ENCODE results near the gene EXOC4.

DNA sequence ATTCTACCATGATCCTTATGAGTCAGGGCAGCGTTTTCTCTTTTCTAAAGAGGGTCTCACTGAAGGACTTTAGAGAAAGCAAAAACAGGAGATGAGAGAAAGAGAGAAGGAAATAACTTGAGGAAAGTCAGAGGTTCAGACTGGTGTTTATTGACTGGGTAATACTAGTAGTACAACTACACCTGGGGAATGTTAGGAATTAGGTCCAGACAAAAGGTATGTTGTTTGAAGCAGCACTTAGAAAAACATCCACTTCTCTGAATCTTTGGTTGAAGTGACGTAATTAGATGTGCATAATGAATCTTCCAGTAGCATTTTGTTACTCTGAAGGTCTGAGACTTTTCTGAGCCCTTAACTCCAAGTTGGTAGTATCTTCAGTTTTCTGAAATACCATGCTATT lies 494.0 kb downstream of the EXOC4 start:
- TF ChIP-seq, protein P1, sequence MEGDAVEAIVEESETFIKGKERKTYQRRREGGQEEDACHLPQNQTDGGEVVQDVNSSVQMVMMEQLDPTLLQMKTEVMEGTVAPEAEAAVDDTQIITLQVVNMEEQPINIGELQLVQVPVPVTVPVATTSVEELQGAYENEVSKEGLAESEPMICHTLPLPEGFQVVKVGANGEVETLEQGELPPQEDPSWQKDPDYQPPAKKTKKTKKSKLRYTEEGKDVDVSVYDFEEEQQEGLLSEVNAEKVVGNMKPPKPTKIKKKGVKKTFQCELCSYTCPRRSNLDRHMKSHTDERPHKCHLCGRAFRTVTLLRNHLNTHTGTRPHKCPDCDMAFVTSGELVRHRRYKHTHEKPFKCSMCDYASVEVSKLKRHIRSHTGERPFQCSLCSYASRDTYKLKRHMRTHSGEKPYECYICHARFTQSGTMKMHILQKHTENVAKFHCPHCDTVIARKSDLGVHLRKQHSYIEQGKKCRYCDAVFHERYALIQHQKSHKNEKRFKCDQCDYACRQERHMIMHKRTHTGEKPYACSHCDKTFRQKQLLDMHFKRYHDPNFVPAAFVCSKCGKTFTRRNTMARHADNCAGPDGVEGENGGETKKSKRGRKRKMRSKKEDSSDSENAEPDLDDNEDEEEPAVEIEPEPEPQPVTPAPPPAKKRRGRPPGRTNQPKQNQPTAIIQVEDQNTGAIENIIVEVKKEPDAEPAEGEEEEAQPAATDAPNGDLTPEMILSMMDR (IDR thresholded peaks at IDR 0.05; ENCODE audit: low read depth, low read length, poor library complexity, severe bottlenecking) = no peak
- TF ChIP-seq EZH2phosphoT487 (IDR thresholded peaks at IDR 0.05; ENCODE audit: borderline replicate concordance, low read length) = no peak

All from DOHH2 (cell line).